HCT116 (cell line): Measurements from ENCODE around the gene LDLRAD4. TPM values are rescaled to one million over a fixed set of nuclear protein-coding genes. Genes with fewer than 3 reads are reported as not detected.

Source experiments
- ATAC-seq: fragments of 200-7000 bp; cut with Tn5 transposase; 2 replicates; pipeline ENCODE4 v1.9.1; 2020; ENCODE audit warnings: mild to moderate bottlenecking, moderate library complexity
- BruUV-seq: library from RNA; stranded (reverse); fragments of 400-500 nt; replicated peaks from 2 replicates; lab custom pipeline; 2021; lab: Mats Ljungman, UMichigan
- CTCF ChIA-PET: fragments of 300-600 bp; sonication (Branson Sonifier 250); formaldehyde crosslinking; loops from one replicate; lab custom pipeline; 2021; ENCODE audit warnings: antibody characterized with exemption; lab: Charles Lee
- POLR2A ChIA-PET: fragments of 300-600, 350-600 bp; sonication (Branson Sonifier 250); formaldehyde crosslinking; loops from one replicate; lab custom pipeline; 2021; ENCODE audit warnings: antibody characterized with exemption; lab: Charles Lee
- RAD21 ChIA-PET, 2 experiments: fragments of 300-600 bp; sonication (Branson Sonifier 250); formaldehyde crosslinking; loops; one replicate each; lab custom pipeline; 2023; ENCODE audit warnings: low total read pairs in 2 of 2; ENCODE audit not compliant: uncharacterized antibody in 2 of 2, unreplicated experiment in 2 of 2, low non-redundant PET in 1 of 2; lab: Charles Lee
- DNase-seq: peaks from one replicate; pipeline ENCODE4 v3.0.0-alpha.2; 2010; ENCODE audit warnings: low read depth, low spot score
- H2AFZ ChIP-seq: fragments of 200-600 bp; shearing (Covaris generic), sonication (generic); 2 replicates; pipeline ENCODE4 v1.6.1; 2017; ENCODE audit warnings: low read depth, mixed run types, mixed read lengths, antibody characterized with exemption, low read length; ENCODE audit not compliant: poor library complexity, severe bottlenecking
- H3K27ac ChIP-seq: 2 replicates; pipeline ENCODE4 v1.5.1; 2012; ENCODE audit warnings: low read depth, low read length
- H3K27me3 ChIP-seq: fragments of 200-600 bp; sonication (generic); 2 replicates; pipeline ENCODE4 v1.6.1; 2016; ENCODE audit warnings: mixed run types, low read length, mixed read lengths; ENCODE audit not compliant: insufficient read depth
- H3K36me3 ChIP-seq, 2 experiments: fragments of 200-500 bp in 1 of 2; fragments of 200-600 bp in 1 of 2; sonication (Bioruptor generic) in 1 of 2; sonication (generic) in 1 of 2; 2 replicates each; pipeline versions ENCODE4 v1.5.1 to v1.6.1; 2014 to 2016; ENCODE audit warnings: low read length in 2 of 2, inconsistent platforms in 1 of 2, mixed read lengths in 1 of 2, mixed run types in 1 of 2; ENCODE audit not compliant: insufficient read depth in 2 of 2, control insufficient read depth in 1 of 2
- H3K4me1 ChIP-seq, 2 experiments: fragments of 200-600 bp in 1 of 2; sonication (generic) in 1 of 2; 2 replicates each; pipeline versions ENCODE4 v1.5.1 to v1.6.1; 2012 to 2017; ENCODE audit warnings: low read length in 2 of 2, inconsistent platforms in 1 of 2, mild to moderate bottlenecking in 1 of 2, mixed read lengths in 1 of 2, mixed run types in 1 of 2, moderate library complexity in 1 of 2; ENCODE audit not compliant: insufficient read depth in 2 of 2, control insufficient read depth in 1 of 2
- H3K4me2 ChIP-seq: fragments of 200-600 bp; sonication (generic); 2 replicates; pipeline ENCODE4 v1.6.1; 2017; ENCODE audit warnings: mixed run types, low read length, mixed read lengths
- H3K4me3 ChIP-seq, 2 experiments: fragments of 200-600 bp in 1 of 2; sonication (generic) in 1 of 2; replicated peaks in 1 of 2; 2 replicates each; pipeline ENCODE4 v1.5.1; 2011 to 2016; ENCODE audit warnings: low read length in 2 of 2, control low read depth in 1 of 2, low read depth in 1 of 2, mild to moderate bottlenecking in 1 of 2, mixed read lengths in 1 of 2, mixed run types in 1 of 2
- H3K79me2 ChIP-seq: fragments of 200-600 bp; sonication (generic); 2 replicates; pipeline ENCODE4 v1.6.1; 2017; ENCODE audit warnings: mild to moderate bottlenecking, mixed run types, low read length, moderate library complexity, mixed read lengths; ENCODE audit not compliant: insufficient read depth
- H3K9ac ChIP-seq: fragments of 200-600 bp; sonication (generic); 2 replicates; pipeline ENCODE4 v1.6.1; 2016; ENCODE audit warnings: low read length, mixed read lengths
- H3K9me2 ChIP-seq: fragments of 200-600 bp; sonication (generic), shearing (Covaris generic); 2 replicates; pipeline ENCODE4 v1.6.1; 2017; ENCODE audit warnings: mixed run types, mild to moderate bottlenecking, moderate library complexity; ENCODE audit not compliant: insufficient read depth
- H3K9me3 ChIP-seq, 2 experiments: fragments of 200-500 bp in 1 of 2; fragments of 200-600 bp in 1 of 2; sonication (Bioruptor generic) in 1 of 2; sonication (generic) in 1 of 2; 2 replicates each; pipeline ENCODE4 v1.6.1; 2014 to 2017; ENCODE audit warnings: low read length in 2 of 2, mixed read lengths in 2 of 2, inconsistent platforms in 1 of 2, low read depth in 1 of 2, mild to moderate bottlenecking in 1 of 2, mixed run types in 1 of 2, moderate library complexity in 1 of 2; ENCODE audit not compliant: control insufficient read depth in 1 of 2, insufficient read depth in 1 of 2
- H4K20me1 ChIP-seq: fragments of 200-600 bp; sonication (generic), shearing (Covaris generic); 2 replicates; pipeline ENCODE4 v1.6.1; 2017; ENCODE audit warnings: mixed run types, mild to moderate bottlenecking, moderate library complexity; ENCODE audit not compliant: insufficient read depth
- ATF3 ChIP-seq: IDR thresholded peaks from 2 replicates; pipeline ENCODE4 v1.6.1; 2012
- CBX3 ChIP-seq: IDR thresholded peaks from 2 replicates; pipeline ENCODE4 v1.6.1; 2012; ENCODE audit warnings: low read depth
- CEBPB ChIP-seq: IDR thresholded peaks from 2 replicates; pipeline ENCODE4 v1.6.1; 2012; ENCODE audit warnings: low read depth
- EGR1 ChIP-seq: IDR thresholded peaks from 2 replicates; pipeline ENCODE4 v1.6.1; 2012; ENCODE audit warnings: low read depth
- ELF1 ChIP-seq: IDR thresholded peaks from 2 replicates; pipeline ENCODE4 v1.6.1; 2012; ENCODE audit warnings: low read depth, borderline replicate concordance
- EZH2 ChIP-seq: fragments of 200-600 bp; sonication (generic); IDR thresholded peaks from 2 replicates; pipeline ENCODE4 v1.6.1; 2017; ENCODE audit warnings: antibody characterized with exemption, mixed run types
- EZH2phosphoT487 ChIP-seq: fragments of 200-600 bp; IDR thresholded peaks from 2 replicates; pipeline ENCODE4 v1.6.1; 2018; ENCODE audit warnings: antibody characterized with exemption, borderline replicate concordance
- FOSL1 ChIP-seq: IDR thresholded peaks from 2 replicates; pipeline ENCODE4 v1.6.1; 2012; ENCODE audit warnings: low read depth
- JUND ChIP-seq: IDR thresholded peaks from 2 replicates; pipeline ENCODE4 v1.6.1; 2012
- MAX ChIP-seq: IDR thresholded peaks from 2 replicates; pipeline ENCODE4 v1.6.1; 2012
- POLR2AphosphoS5 ChIP-seq: IDR thresholded peaks from 2 replicates; pipeline ENCODE4 v1.6.1; 2011; ENCODE audit warnings: mild to moderate bottlenecking, low read depth, low read length, moderate library complexity
- RAD21 ChIP-seq: IDR thresholded peaks from 2 replicates; pipeline ENCODE4 v1.6.1; 2012; ENCODE audit warnings: low read depth, mild to moderate bottlenecking
- REST ChIP-seq: IDR thresholded peaks from 2 replicates; pipeline ENCODE4 v1.6.1; 2012; ENCODE audit warnings: low read depth
- SP1 ChIP-seq: IDR thresholded peaks from 2 replicates; pipeline ENCODE4 v1.6.1; 2012; ENCODE audit warnings: low read depth
- SRF ChIP-seq: IDR thresholded peaks from 2 replicates; pipeline ENCODE4 v1.6.1; 2012; ENCODE audit warnings: low read depth
- TCF7L2 ChIP-seq: IDR thresholded peaks from 2 replicates; pipeline ENCODE4 v1.7.0; 2011; ENCODE audit warnings: borderline replicate concordance, inconsistent platforms; ENCODE audit not compliant: insufficient read depth, insufficient read length; ENCODE audit errors: extremely low read depth
- YY1 ChIP-seq: IDR thresholded peaks from 2 replicates; pipeline ENCODE4 v1.6.1; 2011; ENCODE audit warnings: low read length, low read depth, moderate library complexity, mild to moderate bottlenecking; ENCODE audit not compliant: insufficient replicate concordance; ENCODE audit errors: extremely low read depth
- ZBTB33 ChIP-seq: IDR thresholded peaks from 2 replicates; pipeline ENCODE4 v1.6.1; 2011; ENCODE audit warnings: mild to moderate bottlenecking, low read length, moderate library complexity; ENCODE audit not compliant: insufficient replicate concordance; ENCODE audit errors: extremely low read depth
- ZFX ChIP-seq: fragments of 450-650 bp; IDR thresholded peaks from 2 replicates; pipeline ENCODE4 v1.6.1; 2017
- intact Hi-C: fragments of 100-400 bp; cut with micrococcal nuclease; formaldehyde crosslinking; loops from 2 replicates; pipeline ENCODE4 v1.10.0; 2022
- total RNA-seq: library from RNA; stranded (reverse); gene quantifications from one replicate; pipeline ENCODE4 v1.2.1, GENCODE V29; 2021; ENCODE audit not compliant: unreplicated experiment

LDLRAD4 gene
- total RNA-seq, 1 experiment from 2014 or later = 1.2 TPM

GRCh38 chr18:13513481-13513880, 294.9 kb downstream of the LDLRAD4 start:
- H3K36me3 ChIP-seq = no peaks in the 10 kb centered on the region
- no peak for TF ChIP-seq SP1
- TF ChIP-seq CBX3 = no peak
- no peak for TF ChIP-seq TCF7L2
- TF ChIP-seq ZFX = no peak
- no peak for TF ChIP-seq EZH2phosphoT487
- no peak for TF ChIP-seq MAX
- no peak for TF ChIP-seq ZBTB33
- TF ChIP-seq FOSL1 = no peak
- no peak for TF ChIP-seq RAD21
- TF ChIP-seq CEBPB = no peak
- TF ChIP-seq SRF = no peak
- no peak for TF ChIP-seq REST
- no peak for TF ChIP-seq JUND
- TF ChIP-seq ATF3 = no peak
- no peak for TF ChIP-seq ELF1
- TF ChIP-seq EGR1 = no peak
- no peak for TF ChIP-seq POLR2AphosphoS5
- no peak for TF ChIP-seq EZH2
- TF ChIP-seq YY1 = no peak
- TF ChIP-seq, all 23 proteins: peak for 0
- Histone ChIP-seq H3K4me3 (no peak overlapping the region), H3K27me3 (peaks cover 12% of the 10 kb centered on the region; the same call in 1 of the 2 replicates), H3K27ac (no peak overlapping the region), H3K9me2 (no peaks in the 10 kb centered on the region), H3K4me2 (no peak overlapping the region), H4K20me1 (no peaks in the 10 kb centered on the region), H3K4me1 (no peaks in the 10 kb centered on the region), H3K9ac (no peak overlapping the region), H3K9me3 (no peaks in the 10 kb centered on the region), H2AFZ (no peak overlapping the region), H3K79me2 (no peaks in the 10 kb centered on the region)
- BruUV-seq = no TSS peak
- ChIA-PET RAD21 (no interaction called here), CTCF (no interaction called here), POLR2A (no interaction called here)
- DNase-seq (no peak), ATAC-seq (no peak)
- intact Hi-C loops = no loop called here
